ENCODE measurements around the gene SLC22A17.

DNA sequence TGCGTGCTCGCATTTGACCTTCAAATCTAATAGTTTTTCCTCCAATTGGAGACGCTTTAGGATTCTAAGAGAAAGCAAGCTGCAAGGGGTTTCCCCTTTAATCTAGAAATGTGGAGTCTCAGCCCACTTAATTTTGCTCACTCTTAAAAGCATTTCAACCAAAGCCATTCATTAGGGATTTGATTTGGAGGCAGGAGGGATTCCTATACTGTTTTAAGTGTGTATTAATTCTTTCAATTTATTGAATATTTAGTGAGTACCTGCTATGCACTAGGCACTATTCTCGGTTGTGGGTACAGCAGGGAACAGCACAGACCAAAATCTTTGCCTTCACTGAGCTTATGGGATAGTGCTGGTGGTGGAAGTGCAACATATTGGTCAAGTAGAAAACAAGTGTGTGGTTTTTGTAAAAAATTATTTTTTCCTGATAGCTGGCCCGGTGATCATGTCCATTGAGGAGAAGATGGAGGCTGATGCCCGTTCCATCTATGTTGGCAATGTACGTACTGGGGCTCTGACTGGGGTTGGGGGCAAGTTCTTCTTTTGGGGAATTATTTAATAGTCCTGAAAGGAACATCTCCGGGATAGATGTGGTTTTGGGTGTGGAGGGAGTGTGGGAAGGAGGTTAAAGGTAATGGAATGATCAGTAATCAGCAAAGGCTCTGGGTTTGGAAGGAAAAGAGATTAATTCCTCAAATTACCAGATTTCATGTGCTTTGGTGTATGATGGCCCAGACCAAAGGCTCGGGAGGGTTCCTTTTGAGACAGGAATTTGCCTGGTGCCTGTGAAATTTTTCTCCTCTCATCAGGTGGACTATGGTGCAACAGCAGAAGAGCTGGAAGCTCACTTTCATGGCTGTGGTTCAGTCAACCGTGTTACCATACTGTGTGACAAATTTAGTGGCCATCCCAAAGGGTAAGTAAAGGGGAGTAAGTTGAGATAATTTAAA is 29.8 kb downstream of the SLC22A17 start:
- TF ChIP-seq, protein P1, sequence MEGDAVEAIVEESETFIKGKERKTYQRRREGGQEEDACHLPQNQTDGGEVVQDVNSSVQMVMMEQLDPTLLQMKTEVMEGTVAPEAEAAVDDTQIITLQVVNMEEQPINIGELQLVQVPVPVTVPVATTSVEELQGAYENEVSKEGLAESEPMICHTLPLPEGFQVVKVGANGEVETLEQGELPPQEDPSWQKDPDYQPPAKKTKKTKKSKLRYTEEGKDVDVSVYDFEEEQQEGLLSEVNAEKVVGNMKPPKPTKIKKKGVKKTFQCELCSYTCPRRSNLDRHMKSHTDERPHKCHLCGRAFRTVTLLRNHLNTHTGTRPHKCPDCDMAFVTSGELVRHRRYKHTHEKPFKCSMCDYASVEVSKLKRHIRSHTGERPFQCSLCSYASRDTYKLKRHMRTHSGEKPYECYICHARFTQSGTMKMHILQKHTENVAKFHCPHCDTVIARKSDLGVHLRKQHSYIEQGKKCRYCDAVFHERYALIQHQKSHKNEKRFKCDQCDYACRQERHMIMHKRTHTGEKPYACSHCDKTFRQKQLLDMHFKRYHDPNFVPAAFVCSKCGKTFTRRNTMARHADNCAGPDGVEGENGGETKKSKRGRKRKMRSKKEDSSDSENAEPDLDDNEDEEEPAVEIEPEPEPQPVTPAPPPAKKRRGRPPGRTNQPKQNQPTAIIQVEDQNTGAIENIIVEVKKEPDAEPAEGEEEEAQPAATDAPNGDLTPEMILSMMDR (IDR thresholded peaks at IDR 0.05; ENCODE audit: poor library complexity, severe bottlenecking): no peak
- TF ChIP-seq RAD21 (conservative IDR thresholded peaks at IDR 0.05) (no peak), POLR2AphosphoS5 (IDR thresholded peaks at IDR 0.05) (no peak), EP300 (conservative IDR thresholded peaks at IDR 0.05; ENCODE audit: poor library complexity, severe bottlenecking) (no peak), TAF1 (IDR thresholded peaks at IDR 0.05; ENCODE audit: low read depth) (no peak)
- TF ChIP-seq, protein P2, sequence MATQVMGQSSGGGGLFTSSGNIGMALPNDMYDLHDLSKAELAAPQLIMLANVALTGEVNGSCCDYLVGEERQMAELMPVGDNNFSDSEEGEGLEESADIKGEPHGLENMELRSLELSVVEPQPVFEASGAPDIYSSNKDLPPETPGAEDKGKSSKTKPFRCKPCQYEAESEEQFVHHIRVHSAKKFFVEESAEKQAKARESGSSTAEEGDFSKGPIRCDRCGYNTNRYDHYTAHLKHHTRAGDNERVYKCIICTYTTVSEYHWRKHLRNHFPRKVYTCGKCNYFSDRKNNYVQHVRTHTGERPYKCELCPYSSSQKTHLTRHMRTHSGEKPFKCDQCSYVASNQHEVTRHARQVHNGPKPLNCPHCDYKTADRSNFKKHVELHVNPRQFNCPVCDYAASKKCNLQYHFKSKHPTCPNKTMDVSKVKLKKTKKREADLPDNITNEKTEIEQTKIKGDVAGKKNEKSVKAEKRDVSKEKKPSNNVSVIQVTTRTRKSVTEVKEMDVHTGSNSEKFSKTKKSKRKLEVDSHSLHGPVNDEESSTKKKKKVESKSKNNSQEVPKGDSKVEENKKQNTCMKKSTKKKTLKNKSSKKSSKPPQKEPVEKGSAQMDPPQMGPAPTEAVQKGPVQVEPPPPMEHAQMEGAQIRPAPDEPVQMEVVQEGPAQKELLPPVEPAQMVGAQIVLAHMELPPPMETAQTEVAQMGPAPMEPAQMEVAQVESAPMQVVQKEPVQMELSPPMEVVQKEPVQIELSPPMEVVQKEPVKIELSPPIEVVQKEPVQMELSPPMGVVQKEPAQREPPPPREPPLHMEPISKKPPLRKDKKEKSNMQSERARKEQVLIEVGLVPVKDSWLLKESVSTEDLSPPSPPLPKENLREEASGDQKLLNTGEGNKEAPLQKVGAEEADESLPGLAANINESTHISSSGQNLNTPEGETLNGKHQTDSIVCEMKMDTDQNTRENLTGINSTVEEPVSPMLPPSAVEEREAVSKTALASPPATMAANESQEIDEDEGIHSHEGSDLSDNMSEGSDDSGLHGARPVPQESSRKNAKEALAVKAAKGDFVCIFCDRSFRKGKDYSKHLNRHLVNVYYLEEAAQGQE (IDR thresholded peaks at IDR 0.05; ENCODE audit: borderline replicate concordance): no peak
